CD4-positive, alpha-beta T cell (primary cell): Measurements from ENCODE around the gene PPM1G. TPM values are rescaled to one million over a fixed set of nuclear protein-coding genes. Genes with fewer than 3 reads are reported as not detected.

Experiments used
- ATAC-seq: fragments of 200-7000 bp; cut with Tn5 transposase; one replicate; pipeline ENCODE4 v1.10.0; 2022; ENCODE audit warnings: mild to moderate bottlenecking; ENCODE audit not compliant: poor library complexity
- CTCF ChIA-PET: fragments of 350-600 bp; sonication (Branson Sonifier 250); formaldehyde crosslinking; loops from one replicate; lab custom pipeline; 2021; ENCODE audit warnings: antibody characterized with exemption, inconsistent platforms; lab: Charles Lee
- POLR2A ChIA-PET: fragments of 350-600 bp; sonication (Branson Sonifier 250); formaldehyde crosslinking; loops from one replicate; lab custom pipeline; 2021; ENCODE audit warnings: antibody characterized with exemption, inconsistent platforms; lab: Charles Lee
- DNase-seq, 14 experiments: peaks; one replicate each; pipeline ENCODE4 v3.0.0-alpha.2; 2013 to 2020; ENCODE audit warnings: mixed read lengths in 2 of 14
- H3K27ac ChIP-seq, 2 donors: one replicate each; pipeline versions ENCODE4 v1.5.1 to v1.7.0; 2013; ENCODE audit warnings: low read length in 2 of 2, low read depth in 1 of 2, mild to moderate bottlenecking in 1 of 2
- H3K27me3 ChIP-seq, 2 experiments: 1 replicate in 1 of 2; 2 replicates in 1 of 2; pipeline versions ENCODE4 v1.6.1 to v1.7.0; 2013; ENCODE audit warnings: low read length in 2 of 2, control low read depth in 1 of 2, mild to moderate bottlenecking in 1 of 2, moderate library complexity in 1 of 2; ENCODE audit not compliant: insufficient read depth in 2 of 2, control insufficient read depth in 1 of 2
- H3K36me3 ChIP-seq: one replicate; pipeline ENCODE4 v1.6.1; 2013; ENCODE audit warnings: low read length, control low read depth; ENCODE audit not compliant: insufficient read depth
- H3K4me1 ChIP-seq: one replicate; pipeline ENCODE4 v1.6.1; 2013; ENCODE audit warnings: low read length, control low read depth; ENCODE audit not compliant: insufficient read depth
- H3K4me3 ChIP-seq: one replicate; pipeline ENCODE4 v1.5.1; 2013; ENCODE audit warnings: mild to moderate bottlenecking, low read length, moderate library complexity
- H3K9me3 ChIP-seq, 2 experiments: 1 replicate in 1 of 2; 2 replicates in 1 of 2; pipeline versions ENCODE4 v1.6.1 to v1.7.0; 2013; ENCODE audit warnings: low read length in 2 of 2, mild to moderate bottlenecking in 2 of 2, control low read depth in 1 of 2, moderate library complexity in 1 of 2; ENCODE audit not compliant: control insufficient read depth in 1 of 2, insufficient read depth in 1 of 2
- H3K27ac Mint-ChIP-seq: one replicate; pipeline ENCODE4 v1.8.0; 2020; ENCODE audit warnings: mixed read lengths
- H3K27me3 Mint-ChIP-seq: one replicate; pipeline ENCODE4 v1.8.0; 2021; ENCODE audit warnings: mixed read lengths
- H3K36me3 Mint-ChIP-seq: one replicate; pipeline ENCODE4 v1.8.0; 2021; ENCODE audit warnings: low read depth, mixed read lengths
- H3K4me1 Mint-ChIP-seq: one replicate; pipeline ENCODE4 v1.8.0; 2021; ENCODE audit warnings: low read depth, mixed read lengths
- H3K4me3 Mint-ChIP-seq: one replicate; pipeline ENCODE4 v1.8.0; 2020; ENCODE audit warnings: mild to moderate bottlenecking, mixed read lengths
- H3K9me3 Mint-ChIP-seq: one replicate; pipeline ENCODE4 v1.8.0; 2020; ENCODE audit warnings: mixed read lengths
- CTCF ChIP-seq: fragments of 200-600 bp; IDR thresholded peaks from one replicate; pipeline ENCODE4 v1.8.0; 2022; ENCODE audit warnings: antibody characterized with exemption, mild to moderate bottlenecking
- intact Hi-C, 2 experiments: fragments of 100-400 bp; cut with DNase I in 1 of 2; cut with micrococcal nuclease in 1 of 2; formaldehyde crosslinking; loops; one replicate each; pipeline versions ENCODE4 v1.15.1 to v1.9.0; 2023 to 2025; cut with DNase I, micrococcal nuclease
- total RNA-seq, 174 experiments: library from RNA in 2 of 174; stranded (reverse) in 2 of 174; gene quantifications; one replicate each; pipeline ENCODE4 v1.2.3 and lab custom pipeline; 2021 to 2026

The PPM1G gene
- total RNA-seq, 2 experiments from 2014 or later, result 30.4 to 31.2 TPM

- H3K36me3 ChIP-seq, result peaks cover 65% of the 10 kb centered on the region
- H3K27me3 Mint-ChIP-seq, result no peaks in the 10 kb centered on the region
These were observed 28.5 kb downstream of the PPM1G start, which contains the start of gene ZNF513 for GRCh38 chr2:27380626-27381545. Gene ZNF513, minus strand, starts transcription at chr2:27380734. Its CDS starts 208 bp downstream, at chr2:27380526.

GRCh38 chr2:27379836-27380625 is 29.4 kb downstream of the PPM1G start:
- intact Hi-C loops, result loop anchor here in 1 of 2 experiments (1.0 to 5.0 kb wide), 5 partner anchors 10 to 247 kb away; partner anchors contain the start of genes CCDC121, EIF2B4, GPN1 and NRBP1
- no peaks in the 10 kb centered on the region for H3K27me3 Mint-ChIP-seq
- ChIA-PET POLR2A (interaction anchor here (0.7 to 2.9 kb wide), 14 partner anchors 8 to 329 kb away, joined by 3 to 30 read pairs (median 8); partner anchors contain the start of genes CCDC121, EIF2B4, GPN1 and GTF3C2), CTCF (interaction anchor here (1.1 to 1.2 kb wide), 2 partner anchors 10 to 51 kb away, joined by 4 to 5 read pairs; partner anchors contain the start of gene EIF2B4)
- TF ChIP-seq CTCF, result no peak
- H3K27ac Mint-ChIP-seq, result peak overlapping the region; percentile 91
- peaks cover 79% of the 10 kb centered on the region for H3K36me3 Mint-ChIP-seq
- H3K9me3 Mint-ChIP-seq, result no peaks in the 10 kb centered on the region
- H3K4me1 Mint-ChIP-seq, result peaks cover 32% of the 10 kb centered on the region
- Histone ChIP-seq H3K36me3 (peaks cover 65% of the 10 kb centered on the region), H3K27me3 (no peaks in the 10 kb centered on the region), H3K4me3 (peak overlapping the region; percentile 66), H3K9me3 (no peaks in the 10 kb centered on the region), H3K27ac (peak overlapping the region; percentile 80 to 83), H3K4me1 (peaks cover 18% of the 10 kb centered on the region)
- peak; percentile 11 for ATAC-seq
- peak in 8 of 14 experiments; percentile 27 to 78 (median 43) for DNase-seq
- peak overlapping the region; percentile 93 for H3K4me3 Mint-ChIP-seq

More at GRCh38 chr2:27380626-27381545, 28.5 kb downstream of the PPM1G start, which contains the start of gene ZNF513:
- ATAC-seq (peak; percentile 92), DNase-seq (peak; percentile 75 to 94 (median 86))
- Mint-ChIP-seq H3K27ac (peak within 1 kb of the TSS; percentile 91), H3K4me3 (peak within 1 kb of the TSS; percentile 93), H3K4me1 (peaks cover 32% of the 10 kb centered on the region), H3K9me3 (no peaks in the 10 kb centered on the region), H3K36me3 (peaks cover 80% of the 10 kb centered on the region)
- Histone ChIP-seq H3K9me3 (no peaks in the 10 kb centered on the region), H3K4me3 (peak within 1 kb of the TSS; percentile 66), H3K4me1 (peaks cover 18% of the 10 kb centered on the region), H3K27ac (peak within 1 kb of the TSS; percentile 80 to 86), H3K27me3 (no peaks in the 10 kb centered on the region)
- POLR2A ChIA-PET, result interaction anchor here (1.0 to 2.9 kb wide), 12 partner anchors 10 to 330 kb away, joined by 3 to 30 read pairs (median 9); partner anchors contain the start of genes CCDC121, EIF2B4, GPN1 and GTF3C2
- TF ChIP-seq CTCF, result no peak
- intact Hi-C loops, result loop anchor here in 1 of 2 experiments (1.0 to 5.0 kb wide), 4 partner anchors 11 to 246 kb away; partner anchors contain the start of genes CCDC121, EIF2B4, GPN1 and NRBP1
- CTCF ChIA-PET, result interaction anchor here (1.1 kb wide), 1 partner anchor 11 kb away, joined by 4 read pairs; the partner anchor contains the start of gene EIF2B4
